H1 (cell line): Measurements from ENCODE around the gene CDH1. TPM values are rescaled to one million over a fixed set of nuclear protein-coding genes. Genes with fewer than 3 reads are reported as not detected.

Source experiments
- CHD7 ChIP-seq: fragments of 300-600 bp; sonication (generic); IDR thresholded peaks from 2 replicates; pipeline ENCODE4 v1.7.1; 2012; ENCODE audit warnings: low read length, moderate library complexity, mild to moderate bottlenecking, inconsistent platforms; ENCODE audit not compliant: insufficient replicate concordance
- CTCF ChIP-seq, 3 experiments: IDR thresholded peaks; 1 replicate in 2 of 3; 2 replicates in 1 of 3; pipeline versions ENCODE4 v1.5.1 to v1.6.1; 2011; ENCODE audit warnings: low read length in 3 of 3, mild to moderate bottlenecking in 3 of 3, inconsistent platforms in 2 of 3, low read depth in 1 of 3, moderate library complexity in 1 of 3; ENCODE audit not compliant: insufficient read depth in 1 of 3; ENCODE audit errors: control extremely low read depth in 1 of 3
- RNF2 ChIP-seq: fragments of 200-900, 300-1000 bp; sonication (generic); IDR thresholded peaks from 2 replicates; pipeline ENCODE4 v1.7.1; 2016; ENCODE audit warnings: borderline replicate concordance, low read depth, mild to moderate bottlenecking, antibody characterized with exemption, low read length; ENCODE audit not compliant: poor library complexity, severe bottlenecking; ENCODE audit errors: missing control alignments
- SP1 ChIP-seq: IDR thresholded peaks from 2 replicates; pipeline ENCODE4 v1.6.1; 2011; ENCODE audit warnings: low read depth, low read length
- YY1 ChIP-seq: IDR thresholded peaks from 2 replicates; pipeline ENCODE4 v1.6.1; 2011; ENCODE audit warnings: low read depth, mild to moderate bottlenecking, low read length
- polyA plus RNA-seq, 7 experiments: library from polyadenylated mRNA; depleted of rRNA in 3 of 7; stranded (reverse) in 5 of 7; unstranded in 2 of 7; fragments of >200 nt in 5 of 7; fragments of 200-250 nt in 2 of 7; gene quantifications; 1 replicate in 5 of 7; 2 replicates in 1 of 7; 4 replicates in 1 of 7; pipeline versions ENCODE4 v1.2.1 to v1.2.3, GENCODE V29; 2011 to 2013; ENCODE audit warnings: missing spikeins in 2 of 7, mixed read lengths in 2 of 7
- total RNA-seq: library from RNA; stranded (reverse); fragmentation: NEBNext Ultra II Directional; extraction: Animal tissue kit (Norgen Biotek cat#: 25700); gene quantifications from 2 replicates; pipeline ENCODE4 v1.2.1, GENCODE V29; 2021

Gene CDH1
- total and polyA plus RNA-seq, 2 of the 8 experiments (the other 6 are each of a cell fraction or from before 2014, with no cell fraction given) = 133 to 265 TPM

GRCh38 chr16:68762996-68763756 lies 26.1 kb downstream of the CDH1 start (continued):
- TF ChIP-seq CHD7 (no peak), YY1 (peak; percentile 19; the same call in 1 of the 2 replicates), SP1 (peak; percentile 64; the same call in 1 of the 2 replicates), RNF2 (no peak), CTCF (IDR thresholded peaks at IDR 0.05; ENCODE audit: control extremely low read depth in 1 of 3, insufficient read depth in 1 of 3, low read depth in 1 of 3, low read length in 3 of 3) (no peak)
